ENCODE data around the gene SEC14L5.
"Not testable (repeated sequence)": the region's sequence is repeated elsewhere in the genome, so short reads cannot be mapped to it uniquely, and the experiment has no call there.

Gene SEC14L5

DNA sequence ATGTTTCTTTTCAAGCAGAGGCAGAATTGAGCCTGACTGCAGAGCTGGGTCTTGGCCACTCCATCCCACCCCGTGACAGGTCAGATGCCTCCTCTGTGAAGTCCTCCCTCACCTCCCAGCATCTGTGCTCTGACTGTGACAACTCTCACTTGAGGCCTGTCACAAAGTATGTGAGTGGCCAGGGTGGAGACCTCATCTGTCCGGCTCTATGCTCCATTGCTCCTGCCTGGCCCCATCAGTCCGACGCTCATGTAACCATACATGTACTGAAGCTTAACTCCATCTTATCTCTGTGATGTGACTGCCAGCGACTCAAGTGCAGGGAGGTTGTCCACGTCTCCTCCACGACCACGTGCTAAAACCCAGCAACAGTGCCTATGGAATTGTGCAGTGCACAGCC, 24.7 kb upstream of the SEC14L5 start:
- no peak for DNase-seq

DNA sequence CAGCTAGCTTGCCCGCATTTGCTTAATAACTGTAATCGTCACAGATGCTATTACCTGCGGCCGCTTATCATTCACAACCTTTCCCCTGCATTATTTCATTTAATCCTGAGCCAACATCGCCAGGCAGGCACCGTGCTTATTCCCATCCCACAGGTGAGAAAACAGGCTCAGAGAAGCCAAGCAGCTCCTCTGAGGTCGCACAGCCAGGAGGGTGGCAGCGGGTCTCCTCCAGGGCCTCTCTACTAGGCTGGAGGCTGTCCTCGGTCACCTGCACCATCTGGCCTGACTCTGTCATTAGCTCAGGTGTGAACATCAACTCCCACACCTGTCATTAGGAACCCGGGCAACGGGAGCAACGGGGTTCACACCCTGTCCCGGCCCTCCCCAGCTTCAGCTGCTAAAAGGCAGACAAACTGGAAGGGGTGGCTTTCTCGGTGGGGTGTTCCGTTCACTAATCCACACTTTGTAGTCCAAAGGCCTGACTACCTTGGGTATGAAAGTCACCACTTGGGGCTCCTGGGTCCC, 24.2 kb upstream of the SEC14L5 start:
- no peak for DNase-seq

DNA sequence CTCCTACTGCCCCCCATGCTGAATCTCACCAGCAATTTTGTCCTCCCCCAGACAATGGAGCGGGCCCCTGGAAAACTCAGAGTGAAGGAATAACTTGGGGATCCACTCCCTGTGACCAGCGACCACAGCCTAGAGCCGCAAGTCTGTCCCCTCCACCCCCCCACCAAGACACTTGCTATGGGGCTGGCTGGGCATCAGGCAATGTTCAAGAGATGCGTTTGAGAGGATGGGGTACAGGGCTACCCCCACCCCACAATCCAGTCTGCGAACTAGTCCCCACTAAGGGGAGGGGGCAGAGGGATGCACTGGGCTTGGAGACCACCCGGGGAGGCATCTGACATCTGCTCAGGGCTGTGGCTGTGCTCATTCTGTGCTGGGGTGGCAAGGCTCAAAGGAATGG, 23.5 kb upstream of the SEC14L5 start:
- DNase-seq, result no peak

DNA sequence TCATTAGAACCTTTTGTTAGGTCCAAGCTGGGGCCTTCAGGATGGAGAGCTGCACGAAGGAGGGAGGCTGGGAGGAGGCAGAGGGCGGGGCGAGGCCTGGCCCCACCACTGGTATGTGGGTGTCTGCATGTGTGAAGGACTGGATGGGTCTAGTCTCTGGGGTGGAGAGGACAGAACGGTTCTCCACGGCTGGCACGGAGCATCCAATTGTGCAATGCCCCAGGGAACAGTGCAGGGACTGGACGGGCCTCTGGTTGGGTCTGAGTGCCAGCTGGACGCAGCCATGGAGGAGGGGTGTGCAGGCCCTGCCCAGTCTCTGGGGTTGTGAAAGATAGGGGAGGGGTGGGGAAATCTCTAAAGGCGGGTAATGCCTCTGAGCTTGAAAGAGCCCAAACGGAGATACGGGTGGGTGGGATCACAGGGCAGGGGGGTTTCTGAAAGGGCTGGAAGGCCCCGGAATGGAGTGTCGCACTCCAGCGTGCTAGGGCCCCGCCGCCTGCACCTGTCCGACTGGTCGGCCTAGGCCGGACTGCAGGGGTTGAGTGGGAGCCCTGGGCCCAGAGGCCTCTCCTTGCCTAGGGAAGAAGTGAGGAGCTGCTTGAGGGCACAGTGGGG, 22.8 kb upstream of the SEC14L5 start:
- DNase-seq, result no peak

DNA sequence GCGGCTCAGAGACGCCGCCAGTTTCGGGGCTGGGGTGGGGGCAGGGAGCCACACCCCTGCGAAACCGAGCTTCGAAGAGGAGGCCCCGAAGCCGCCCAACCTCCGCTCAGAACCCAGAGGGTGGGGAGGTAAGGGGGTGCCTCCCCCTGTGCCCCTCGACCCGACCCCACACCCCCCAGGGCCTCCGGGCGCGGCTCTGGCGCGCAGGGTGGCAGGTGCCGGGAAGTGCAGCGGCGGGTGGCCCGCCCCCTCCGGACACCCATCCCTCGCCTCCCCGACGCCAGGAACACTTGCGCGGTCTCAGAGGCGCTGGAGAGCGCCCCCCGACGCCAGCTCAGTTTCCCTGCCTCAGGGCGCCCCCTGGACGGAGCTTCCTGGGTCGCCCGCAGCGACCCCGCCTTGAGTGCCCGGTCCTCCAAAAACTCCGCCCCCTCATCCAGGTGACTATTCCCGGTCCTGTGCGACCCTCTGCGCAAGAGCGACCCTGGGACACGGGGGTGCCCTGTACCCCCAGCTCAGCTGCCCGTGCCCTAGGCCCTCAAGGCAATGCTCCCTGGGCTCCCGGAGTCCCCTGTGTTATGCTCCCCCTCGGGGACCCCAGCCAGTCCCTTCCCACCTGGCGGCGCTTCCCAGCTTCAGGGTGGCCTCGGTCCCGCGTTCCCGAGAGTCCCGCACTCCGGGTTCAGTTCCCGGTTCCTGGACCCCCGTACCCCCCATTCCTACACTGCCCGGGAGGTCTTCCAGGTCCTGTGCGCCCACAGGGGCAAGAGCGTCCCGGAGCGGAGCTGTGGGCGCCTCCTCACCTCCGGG, 21.7 kb upstream of the SEC14L5 start:
- no peak for DNase-seq

DNA sequence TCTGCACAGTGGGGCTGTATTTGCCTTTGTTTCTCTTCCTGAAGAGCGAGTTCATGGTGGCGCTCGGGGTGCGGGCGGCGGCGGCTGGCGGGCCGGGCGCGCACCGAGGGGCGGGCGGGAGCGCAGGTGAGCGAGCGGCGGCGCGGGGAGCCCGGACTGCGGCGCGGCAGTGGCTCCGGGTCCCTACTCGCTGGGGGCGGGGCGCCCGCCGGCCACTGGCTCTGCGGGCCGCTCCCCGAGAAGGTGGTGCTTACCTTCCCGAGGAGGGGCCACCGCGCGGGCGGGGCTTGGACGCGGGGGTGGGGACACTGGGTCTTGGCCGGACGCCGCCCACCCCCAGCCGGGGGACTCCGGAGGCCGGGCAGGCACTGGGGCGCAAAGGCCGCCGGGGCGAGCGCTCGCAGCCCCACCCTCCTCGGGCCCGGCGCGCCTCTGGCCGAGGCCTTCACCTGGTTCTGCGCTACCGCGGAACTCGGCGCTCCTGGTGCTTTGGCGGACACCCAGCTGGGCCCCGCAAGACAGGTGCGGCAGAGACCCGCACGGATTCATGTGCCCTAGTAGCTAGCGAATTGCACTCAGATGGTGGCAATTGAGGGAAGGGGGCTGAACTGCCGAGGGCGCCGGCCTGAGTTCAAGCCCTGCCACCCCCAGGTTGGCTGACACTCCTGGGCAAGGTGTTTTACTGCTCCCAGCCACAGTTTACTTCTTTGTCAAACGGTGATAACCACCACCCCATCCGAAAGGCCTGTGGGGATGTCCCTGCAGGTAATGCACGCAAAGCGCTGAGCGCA, 20.9 kb upstream of the SEC14L5 start, which contains the start of gene PPL:
PPL (minus strand) TSS at position 158 of the 791 bp plus-strand sequence; CDS start at position 55, 103 bp downstream.
- DNase-seq, result peak in 1 of 2 experiments; percentile 26

DNA sequence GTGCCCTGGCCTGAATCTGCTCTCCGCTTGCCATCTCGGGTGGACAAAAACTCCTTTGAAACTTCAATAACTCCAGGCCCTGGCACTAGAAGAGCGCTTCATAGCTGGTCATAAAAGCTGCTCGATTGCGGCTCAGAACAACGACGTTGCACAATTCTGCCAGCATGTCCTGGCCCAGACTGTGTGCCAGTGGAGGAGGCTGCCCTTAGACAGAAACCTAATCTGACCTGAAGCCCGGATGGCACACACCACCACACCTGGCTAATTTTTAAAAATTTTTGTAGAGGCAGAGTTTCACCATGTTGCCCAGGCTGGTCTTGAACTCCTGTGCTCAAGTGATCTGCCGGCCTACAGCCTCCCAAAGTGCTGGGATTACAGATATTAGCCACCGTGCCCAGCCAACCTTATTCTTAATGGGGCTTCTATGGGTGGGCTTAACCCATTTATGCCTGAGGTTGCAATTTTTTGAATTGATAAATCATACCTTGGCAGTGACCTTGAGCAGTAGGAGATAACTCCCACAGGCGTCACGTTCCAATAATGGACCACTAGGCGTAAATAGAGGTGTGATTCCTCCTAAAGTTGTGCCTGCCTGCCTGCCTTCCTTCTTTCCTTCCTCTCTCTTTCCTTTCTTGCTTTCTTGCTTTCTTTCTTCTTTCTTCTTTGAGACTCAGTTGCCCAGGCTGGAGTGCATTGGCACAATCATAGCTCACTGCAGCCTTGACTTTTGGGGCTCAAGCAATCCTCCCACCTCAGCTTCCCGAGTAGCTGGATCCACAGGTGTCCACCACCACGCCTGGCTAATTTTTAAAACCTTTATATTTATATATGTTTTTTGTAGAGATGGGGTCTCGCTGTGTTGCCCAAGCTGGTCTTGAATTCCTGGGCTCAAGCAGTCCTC, 20.1 kb upstream of the SEC14L5 start:
- no peak for DNase-seq

DNA sequence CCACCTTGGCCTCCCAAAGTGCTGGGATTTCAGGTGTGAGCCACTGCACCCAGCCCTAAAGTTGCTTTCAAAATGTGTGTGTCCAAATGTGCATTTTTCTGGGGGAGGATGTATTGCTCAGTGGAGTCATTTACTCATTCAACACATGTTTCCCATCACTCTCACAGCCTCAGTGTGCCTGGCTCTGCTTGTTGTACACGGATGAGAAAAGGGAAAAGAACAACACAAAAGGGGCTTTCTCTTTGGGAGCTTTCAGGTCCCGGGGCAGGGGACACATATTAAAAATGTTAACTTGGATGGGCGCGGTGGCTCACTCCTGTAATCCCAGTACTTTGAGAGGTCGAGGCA, 19.5 kb upstream of the SEC14L5 start:
- no peak for DNase-seq

DNA sequence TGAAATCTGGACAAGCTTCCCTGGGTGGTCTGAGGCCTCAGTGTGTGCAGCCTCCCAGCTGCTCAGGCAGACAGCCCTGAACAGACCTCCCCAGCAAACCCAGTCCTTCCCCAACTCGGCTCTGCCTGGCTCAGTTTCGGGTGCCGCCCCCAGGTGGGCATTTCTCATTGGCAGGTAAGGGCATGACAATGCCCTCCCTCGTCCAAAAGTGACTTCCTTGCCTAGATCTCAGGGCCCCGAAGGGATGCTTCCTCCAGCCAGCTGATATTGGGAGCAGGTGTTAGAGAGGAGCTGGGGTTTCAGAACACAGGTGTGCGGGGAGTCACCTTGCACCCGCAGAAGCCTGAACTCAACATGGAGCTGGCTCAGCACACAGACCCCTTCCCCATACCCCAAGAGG, 17.4 kb upstream of the SEC14L5 start:
- no peak for DNase-seq

DNA sequence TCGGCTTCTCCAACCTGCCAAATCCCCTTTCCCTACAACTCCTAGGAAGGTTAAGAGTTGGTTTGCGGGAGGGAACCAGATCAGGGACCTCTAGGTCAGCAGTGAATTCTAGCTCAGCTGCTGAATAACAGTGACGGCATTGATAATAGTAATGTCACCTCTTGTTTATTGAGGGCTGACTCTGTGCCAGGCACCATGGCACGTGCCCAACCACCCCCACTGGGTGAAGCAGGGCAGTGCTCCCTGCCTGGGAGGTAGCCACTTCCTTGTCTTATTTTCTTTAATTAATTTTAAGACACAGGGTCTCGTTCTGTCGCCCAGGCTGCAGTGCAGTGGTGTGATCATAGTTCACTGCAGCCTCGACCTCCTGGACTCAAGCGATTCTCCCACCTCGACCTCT, 15.6 kb upstream of the SEC14L5 start:
- no peak for DNase-seq

DNA sequence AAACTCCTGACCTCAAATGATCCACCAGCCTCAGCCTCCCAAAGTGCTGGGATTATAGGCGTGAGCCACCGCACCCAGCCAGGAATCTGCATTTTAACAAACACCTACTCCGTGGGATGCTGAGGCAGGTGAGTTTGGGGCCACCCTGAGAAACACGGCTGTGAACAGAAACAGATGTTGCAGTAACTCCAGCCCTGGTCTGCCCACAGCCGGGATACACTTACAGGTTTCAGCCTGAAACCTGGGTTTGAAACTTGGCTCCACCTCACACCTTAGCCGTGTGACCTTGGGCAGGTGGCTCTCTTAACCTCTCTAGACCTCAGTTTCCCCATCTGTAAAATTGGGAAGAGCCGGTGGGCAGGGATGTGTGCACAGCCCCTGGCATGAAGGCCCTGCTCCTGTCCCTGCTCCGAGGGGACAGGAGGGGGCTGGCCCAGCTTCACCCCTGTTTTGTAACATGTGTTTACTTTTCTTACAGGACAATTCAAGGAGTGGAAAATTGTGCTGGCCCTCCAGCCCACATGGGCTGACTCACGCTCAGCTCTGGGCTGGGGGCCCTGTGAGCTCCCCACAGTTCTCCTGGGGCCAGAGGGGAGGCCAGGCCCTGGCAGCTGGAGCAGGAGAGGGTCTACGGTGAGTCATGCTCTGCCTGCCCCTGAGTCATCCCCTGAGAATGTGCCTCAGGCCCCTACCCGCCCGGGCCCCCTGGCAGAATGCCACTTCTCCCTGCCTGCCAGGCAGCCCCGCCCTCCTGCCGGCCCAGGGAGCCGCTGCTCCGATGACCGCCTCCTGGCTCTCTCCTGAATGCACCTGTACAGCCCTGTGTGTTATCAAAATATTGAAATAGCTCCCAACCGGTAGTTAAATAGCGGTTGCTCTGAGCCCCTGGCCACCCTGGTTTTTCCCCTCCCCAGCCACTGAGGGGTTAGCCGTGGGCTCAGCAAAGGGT, 13.5 kb upstream of the SEC14L5 start:
- DNase-seq, result peak; percentile 86 to 89

DNA sequence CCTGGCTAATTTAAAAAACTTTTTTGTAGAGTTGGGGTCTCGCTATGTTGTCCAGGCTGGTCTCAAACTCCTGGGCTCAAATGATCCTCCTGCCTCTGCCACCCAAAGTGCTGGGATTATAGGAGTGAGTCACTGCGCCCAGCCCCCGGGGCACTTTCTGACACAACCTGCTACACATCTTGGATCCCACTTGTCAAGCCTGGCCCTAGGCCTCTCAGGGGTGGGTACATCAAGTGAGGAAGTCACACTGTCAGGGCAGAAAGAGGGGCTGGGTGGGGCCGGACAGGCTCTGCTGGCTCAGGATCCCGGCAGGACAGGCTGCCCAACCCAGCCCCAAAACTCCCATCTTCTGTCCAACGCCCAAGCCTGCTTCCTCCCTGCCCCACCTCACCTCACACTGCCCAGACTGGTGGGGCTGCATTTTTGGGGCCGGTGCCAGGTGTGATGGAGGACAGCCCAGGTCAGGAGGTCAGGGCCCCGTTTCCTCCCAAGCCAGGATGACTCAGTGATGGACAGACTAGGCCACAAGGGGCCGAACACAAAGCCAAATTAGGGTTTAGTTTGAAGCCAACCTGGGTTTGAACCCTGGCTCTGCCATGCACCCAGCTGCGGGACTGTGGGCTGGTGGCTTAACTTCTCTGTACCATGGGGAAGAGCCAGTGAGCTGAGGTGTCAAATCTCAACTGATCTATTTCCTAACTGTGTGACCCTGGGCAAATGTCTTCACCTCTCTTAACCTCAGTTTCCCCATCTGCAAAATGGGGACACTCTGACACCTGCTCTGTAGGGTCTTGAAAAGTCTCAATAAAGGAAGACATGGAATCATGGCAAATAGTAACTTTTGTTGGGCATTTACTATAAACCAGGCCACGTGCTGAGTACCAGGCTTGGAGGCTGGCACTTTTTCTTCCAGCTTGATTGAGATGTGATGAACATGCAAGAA, 12.3 kb upstream of the SEC14L5 start:
- DNase-seq, result peak in 1 of 2 experiments; percentile 69

DNA sequence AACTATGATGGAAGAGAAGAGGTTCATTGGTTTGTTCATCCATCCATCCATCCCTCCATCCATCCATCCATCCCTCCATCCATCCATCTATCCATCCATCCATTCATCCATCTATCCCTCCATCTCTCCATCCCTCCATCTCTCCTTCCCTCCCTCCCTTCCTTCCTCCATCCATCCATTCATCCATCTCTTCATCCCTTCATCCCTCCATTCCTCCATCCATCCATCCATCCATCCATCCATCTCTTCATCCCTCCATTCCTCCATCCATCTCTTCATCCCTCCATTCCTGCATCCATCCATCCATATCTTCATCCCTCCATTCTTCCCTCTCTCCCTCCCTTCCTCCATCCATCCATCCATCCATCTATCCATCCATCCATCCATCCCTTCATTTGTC, 11.2 kb upstream of the SEC14L5 start:
- DNase-seq, result no peak

DNA sequence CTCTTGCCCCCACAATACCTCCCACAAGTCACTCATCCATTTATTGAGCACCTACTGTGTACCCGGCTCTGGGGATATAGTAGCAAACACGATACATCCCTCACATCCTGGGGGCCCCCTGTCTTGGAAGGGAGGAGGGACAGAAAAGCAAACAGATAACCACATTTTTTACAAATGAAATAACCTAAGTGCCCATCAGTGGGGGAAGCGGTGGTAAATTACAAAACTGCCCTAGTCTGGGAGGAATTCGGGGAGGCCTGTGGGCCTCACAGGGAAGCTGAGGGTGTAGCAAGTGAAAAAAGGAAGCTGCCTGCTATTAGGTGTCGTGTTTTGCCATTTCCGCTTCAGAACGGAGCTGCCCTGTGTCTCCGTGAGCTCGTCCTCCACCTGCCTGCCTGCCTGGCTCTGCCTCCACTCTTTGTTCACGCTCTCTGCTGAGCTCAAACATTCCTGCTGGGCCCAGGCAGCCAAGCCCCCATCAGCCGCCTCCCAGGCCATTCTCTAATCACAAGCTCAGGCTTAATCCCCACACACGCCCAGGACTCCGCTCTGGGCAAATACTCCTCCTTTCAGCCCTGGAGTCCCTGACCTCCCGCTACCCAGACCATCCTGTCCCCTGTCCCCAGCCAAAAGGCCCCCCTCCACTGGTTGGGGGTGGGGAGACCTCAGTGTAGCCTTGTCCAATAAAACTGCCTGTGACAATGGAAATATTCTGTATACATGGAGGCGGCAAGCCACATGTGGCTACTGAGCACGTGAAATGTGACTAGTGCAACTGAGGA, 10.2 kb upstream of the SEC14L5 start:
- DNase-seq, result no peak

DNA sequence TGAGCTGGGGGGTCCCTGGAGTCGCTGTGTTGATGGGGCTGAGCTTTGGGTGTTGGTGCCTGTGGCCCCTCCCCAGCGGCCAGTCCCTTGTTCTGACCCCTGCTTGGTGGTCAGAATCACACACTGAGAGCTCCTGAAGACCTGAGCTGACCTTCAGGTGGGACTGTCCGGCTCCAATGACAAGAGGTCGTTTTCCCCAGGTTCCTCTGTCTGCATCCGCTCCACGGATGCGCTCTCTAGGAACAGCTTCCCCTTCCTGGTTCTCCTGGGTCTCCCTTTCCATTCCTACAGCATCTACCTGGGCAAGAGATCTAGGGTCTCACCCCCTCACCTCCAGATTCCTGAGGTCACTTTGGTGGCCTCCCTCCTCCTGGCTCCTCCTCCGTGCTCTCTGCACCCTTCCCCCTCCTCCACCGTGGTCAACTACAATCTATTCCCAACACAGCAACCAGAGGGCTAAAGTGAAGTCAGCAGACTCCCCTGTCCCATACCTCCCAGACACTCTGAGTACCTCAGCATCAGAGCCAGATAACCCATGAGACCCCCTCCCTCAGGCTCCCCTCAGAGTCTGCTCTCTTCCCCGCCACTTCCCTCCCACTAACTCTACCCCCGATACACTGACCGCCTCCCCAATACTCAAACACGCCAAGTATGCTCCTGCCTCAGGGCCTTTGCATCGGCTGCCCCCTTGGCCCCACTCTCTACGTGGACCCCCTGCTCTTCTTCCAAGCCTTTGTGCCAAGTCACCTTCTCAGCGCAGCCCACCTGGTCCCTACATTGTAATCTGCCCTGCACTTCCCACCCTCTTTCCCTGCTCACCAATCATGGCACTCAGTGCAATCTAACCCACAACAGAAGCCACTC, 9.0 kb upstream of the SEC14L5 start:
- DNase-seq, result no peak

DNA sequence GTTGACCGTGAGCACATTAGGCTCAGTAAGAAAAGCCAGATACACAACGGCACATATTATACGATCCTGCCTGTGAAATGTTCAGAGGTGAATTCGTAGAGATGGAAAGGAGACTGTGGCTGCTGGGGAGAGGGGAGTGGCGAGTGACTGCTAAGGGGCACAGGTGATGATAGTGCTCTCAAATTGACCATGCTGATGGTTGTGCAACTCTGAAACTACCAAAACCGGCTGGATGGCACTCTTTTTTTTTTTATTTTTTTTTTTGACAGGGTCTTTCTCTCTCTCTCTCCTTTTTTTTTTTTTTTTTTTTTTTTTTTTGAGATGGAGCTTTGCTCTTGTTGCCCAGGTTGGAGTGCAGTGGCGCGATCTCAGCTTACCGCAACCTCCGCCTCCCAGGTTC, 8.1 kb upstream of the SEC14L5 start:
- DNase-seq, result no peak

DNA sequence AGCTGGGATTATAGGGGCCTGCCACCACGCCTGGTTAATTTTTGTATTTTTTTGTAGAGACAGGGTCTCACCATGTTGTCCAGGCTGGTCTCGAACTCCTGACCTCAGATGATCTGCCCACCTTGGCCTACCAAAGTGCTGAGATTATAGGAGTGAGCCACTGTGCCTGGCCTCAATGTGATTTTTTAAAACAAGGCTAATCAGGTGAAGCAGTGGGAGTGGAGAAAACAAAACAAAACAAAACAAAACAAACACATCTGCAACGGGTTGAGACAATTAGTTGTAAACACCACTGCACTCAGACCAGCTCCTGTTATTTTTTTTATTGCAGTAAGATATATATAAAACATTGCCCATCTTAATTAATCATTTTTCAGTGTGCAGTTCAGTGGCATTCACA, 6.5 kb upstream of the SEC14L5 start:
- DNase-seq, result not testable (repeated sequence)

DNA sequence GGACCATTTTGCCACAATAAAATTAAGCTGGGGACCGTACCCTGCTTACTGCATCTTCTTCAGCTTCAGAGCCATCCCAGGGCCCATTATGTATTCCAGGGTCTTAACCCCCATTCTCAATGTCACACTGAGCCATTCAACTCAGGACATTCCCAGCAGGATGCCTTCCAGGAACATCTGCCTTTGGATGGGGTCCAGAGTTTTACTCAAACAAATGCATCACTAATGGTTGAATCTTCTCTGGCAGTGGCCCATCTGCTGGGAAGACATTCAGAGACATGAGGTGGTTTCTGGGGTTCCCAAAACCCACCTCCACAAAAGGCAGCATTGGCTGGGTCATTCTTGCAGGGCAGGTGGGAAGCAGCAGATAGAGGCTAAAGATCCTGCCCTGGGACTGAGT, 3.4 kb upstream of the SEC14L5 start:
- DNase-seq, result no peak

DNA sequence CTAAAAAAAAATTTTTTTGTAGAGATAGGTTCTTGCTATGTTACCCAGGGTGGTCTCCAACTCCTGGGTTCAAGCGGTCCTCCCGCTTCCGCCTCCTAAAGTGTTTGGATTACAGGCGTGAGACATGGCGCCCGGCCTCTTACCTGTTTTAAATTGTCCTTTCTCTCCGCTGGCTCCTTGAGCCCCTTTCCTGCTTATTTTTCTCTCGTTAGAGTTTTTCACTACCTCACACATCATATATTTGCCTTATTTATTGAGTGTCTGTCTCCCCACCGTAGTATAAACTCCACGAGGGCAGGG, 760 bp upstream of the SEC14L5 start:
- no peak for DNase-seq
